NCI-H1436 (cell line): Measurements from ENCODE around the gene ASPA.
"Not testable (repeated sequence)": the region's sequence is repeated elsewhere in the genome, so short reads cannot be mapped to it uniquely, and the experiment has no call there.

Source experiments
- DNase-seq: peaks from one replicate; lab custom pipeline; 2025; lab: John Stamatoyannopoulos, UW

Gene ASPA

DNA sequence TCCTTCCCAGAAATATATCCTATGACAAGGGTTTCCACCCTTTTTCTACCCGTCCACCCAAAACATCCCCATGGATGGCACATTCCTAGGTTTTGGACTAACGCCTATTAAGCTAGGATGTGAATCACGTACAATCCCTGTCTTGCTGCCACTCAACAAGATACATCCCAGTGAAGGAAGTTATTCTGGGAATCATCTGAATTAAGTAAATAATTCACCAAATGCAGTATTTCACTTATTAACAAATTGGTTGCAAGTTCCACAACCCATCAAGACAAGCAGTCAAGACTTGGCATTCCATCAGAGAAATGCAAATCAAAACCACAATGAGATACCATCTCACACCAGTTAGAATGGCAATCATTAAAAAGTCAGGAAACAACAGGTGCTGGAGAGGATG lies 32.1 kb downstream of the ASPA start:
- DNase-seq, result no peak

- DNase-seq, result no peak
Measured at GRCh38 chr17:3510090-3510489, 34.3 kb downstream of the ASPA start.

GRCh38 chr17:3511852-3512504 lies 36.2 kb downstream of the ASPA start:
- no peak for DNase-seq

- DNase-seq, result no peak
Measured at GRCh38 chr17:3512505-3513171, 36.8 kb downstream of the ASPA start.

GRCh38 chr17:3513305-3514035 lies 37.7 kb downstream of the ASPA start:
- DNase-seq, result no peak

DNA sequence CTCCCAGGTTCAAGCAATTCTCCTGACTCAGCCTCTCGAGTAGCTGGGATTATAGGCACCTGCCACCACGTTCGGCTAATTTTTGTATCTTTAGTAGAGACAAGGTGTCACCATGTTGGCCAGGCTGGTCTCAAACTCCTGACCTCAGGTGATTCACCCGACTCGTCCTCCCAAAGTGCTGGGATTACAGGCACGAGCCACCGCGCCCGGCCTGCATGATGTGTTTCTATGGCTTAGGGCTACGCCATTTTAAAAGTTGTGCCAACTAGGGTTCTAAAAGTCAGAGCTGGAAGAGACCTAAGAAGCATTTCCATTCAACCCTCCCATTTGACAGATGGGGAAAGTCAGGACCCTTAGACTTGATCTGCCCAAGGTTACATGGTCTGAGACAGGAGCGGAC lies 38.4 kb downstream of the ASPA start:
- DNase-seq, result not testable (repeated sequence)

GRCh38 chr17:3514873-3515272 lies 39.1 kb downstream of the ASPA start:
- no peak for DNase-seq

DNA sequence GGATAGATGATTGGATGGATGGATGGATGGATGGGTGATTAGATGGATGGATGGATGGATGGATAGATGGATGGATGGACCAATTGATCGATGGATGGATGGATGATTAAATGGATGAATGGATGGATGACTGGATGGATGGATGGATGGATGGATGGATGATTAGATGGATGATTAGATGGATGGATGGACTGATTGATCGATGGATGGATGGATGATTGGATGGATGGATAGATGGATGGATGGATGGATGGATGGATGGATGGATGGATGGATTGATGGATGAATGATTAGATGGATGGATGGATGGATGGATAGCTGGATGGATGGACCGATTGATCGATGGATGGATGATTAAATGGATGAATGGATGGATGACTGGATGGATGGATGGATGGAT lies 43.7 kb downstream of the ASPA start:
- DNase-seq, result not testable (repeated sequence)

DNA sequence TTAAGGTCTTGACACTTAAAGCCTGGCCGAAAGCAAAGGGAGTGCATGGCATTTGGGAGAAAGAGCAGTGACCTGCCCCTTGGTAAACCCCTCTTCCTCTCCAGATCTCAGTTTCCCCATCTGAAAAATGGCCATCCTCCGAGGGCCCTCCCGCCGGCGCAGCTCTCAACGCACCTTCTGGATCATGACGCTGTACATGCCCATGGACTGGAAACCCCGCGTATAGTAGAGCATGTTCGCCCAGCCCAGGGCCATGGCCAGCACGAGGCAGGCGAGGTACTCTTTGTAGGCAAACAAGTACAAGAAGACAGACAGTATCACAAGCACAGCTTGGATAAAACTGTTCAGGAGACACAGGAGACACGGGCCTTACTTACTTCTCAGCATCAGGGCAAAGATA lies 48.2 kb downstream of the ASPA start:
- no peak for DNase-seq

GRCh38 chr17:3526491-3526890 lies 50.7 kb downstream of the ASPA start:
- DNase-seq, result no peak

- no peak for DNase-seq
Measured at GRCh38 chr17:3526971-3527370, 51.2 kb downstream of the ASPA start.

GRCh38 chr17:3527468-3527867 lies 51.7 kb downstream of the ASPA start:
- no peak for DNase-seq

- DNase-seq, result no peak
Measured at GRCh38 chr17:3527896-3528295, 52.1 kb downstream of the ASPA start.

- DNase-seq, result no peak
Measured at GRCh38 chr17:3528403-3528851, 52.6 kb downstream of the ASPA start.

GRCh38 chr17:3528880-3529511 lies 53.2 kb downstream of the ASPA start:
- DNase-seq, result no peak

DNA sequence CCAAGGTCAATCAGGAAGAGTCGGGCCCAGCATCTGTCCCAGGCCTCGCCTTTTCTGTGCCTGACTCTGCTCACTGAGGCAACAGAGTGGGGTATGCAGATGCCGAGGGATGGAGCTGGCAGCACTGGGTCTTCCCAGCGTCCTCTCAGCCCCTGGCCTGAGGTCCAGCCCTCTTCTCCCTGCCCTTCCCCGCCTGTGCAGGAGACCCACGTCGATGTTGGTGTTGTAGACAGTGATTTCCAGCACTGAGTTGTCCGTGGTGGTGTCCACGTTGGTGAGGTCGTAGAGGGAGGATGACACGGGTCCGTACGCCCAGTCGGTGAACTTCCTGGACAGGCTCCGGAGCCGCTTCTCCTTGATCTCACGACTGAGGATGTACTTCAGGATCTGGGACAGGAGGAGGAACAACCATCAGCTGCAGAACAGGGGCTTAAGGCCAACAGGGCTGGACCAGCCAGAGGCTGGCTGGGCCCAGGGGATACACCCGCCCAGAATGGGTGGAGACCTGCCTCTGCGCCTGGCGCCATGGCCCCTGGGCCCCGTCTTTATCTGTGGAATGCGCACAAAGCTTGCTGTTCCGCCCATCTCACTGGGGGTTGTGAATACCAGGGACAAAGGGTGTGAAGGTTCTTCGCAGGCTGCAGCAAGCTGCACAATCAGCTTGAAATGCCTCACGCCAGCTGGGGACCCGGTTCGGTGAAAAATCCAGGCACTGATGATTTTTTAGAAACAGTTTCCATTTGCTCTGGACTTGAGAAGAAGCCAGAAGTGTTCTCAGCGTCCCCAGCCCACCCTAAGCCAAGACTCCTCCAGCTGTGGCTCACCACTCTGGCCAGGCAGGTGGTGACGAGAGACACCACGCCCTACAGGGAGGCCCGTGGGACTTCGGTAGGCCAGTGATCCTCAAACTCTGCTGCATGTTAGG lies 54.3 kb downstream of the ASPA start:
- no peak for DNase-seq

- DNase-seq, result no peak
Measured at GRCh38 chr17:3531266-3532101, 55.7 kb downstream of the ASPA start.

DNA sequence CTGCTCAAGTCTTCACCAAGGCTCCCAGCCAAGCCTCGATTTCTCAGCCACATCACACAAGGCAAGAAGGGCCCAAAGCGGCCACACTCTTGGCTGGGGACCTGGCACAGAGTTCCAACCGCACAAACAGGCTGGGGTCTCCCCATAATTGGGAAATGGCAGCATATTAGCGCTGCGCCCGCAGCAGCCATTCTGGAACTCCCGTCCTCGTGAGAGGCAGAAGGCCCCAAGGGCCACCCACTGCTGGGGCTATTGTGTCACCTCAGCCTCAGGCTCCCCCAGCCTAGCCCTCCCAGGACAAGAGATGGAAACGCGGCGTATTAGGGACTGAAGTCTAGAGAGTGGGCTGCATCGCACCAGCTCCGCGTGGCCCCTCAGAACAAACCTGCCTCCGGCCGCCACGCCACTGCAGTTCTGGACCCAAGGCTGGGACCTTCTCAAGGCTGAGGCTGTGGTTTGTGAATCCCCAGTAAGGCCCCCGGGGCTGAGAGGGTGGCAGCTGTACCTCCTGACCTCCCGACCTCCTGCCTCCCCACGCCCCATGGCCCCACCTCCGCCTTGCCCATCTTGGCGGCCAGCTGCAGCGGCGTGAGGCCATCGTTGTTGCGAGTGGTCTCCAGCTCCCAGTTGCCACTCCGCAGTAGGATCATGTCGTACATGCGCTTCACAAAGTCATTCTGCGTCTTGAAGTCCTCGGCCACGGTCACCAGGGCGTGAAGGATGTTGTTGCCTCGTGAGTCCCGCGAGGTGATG lies 56.5 kb downstream of the ASPA start:
- no peak for DNase-seq

- no peak for DNase-seq
Measured at GRCh38 chr17:3532859-3533142, 57.0 kb downstream of the ASPA start.

- no peak for DNase-seq
Measured at GRCh38 chr17:3533752-3534151, 58.0 kb downstream of the ASPA start.
